ENCODE measurements around the gene RSPO1. TPM values are rescaled to one million over a fixed set of nuclear protein-coding genes. Genes with fewer than 3 reads are reported as not detected.
A peak's percentile ranks its signal among the peaks of the same experiment; 100 is the strongest.

RSPO1 gene
- total and polyA plus RNA-seq, 2 of the 13 experiments (the other 11 are each of a cell fraction or from before 2014, with no cell fraction given), result not detected

DNA sequence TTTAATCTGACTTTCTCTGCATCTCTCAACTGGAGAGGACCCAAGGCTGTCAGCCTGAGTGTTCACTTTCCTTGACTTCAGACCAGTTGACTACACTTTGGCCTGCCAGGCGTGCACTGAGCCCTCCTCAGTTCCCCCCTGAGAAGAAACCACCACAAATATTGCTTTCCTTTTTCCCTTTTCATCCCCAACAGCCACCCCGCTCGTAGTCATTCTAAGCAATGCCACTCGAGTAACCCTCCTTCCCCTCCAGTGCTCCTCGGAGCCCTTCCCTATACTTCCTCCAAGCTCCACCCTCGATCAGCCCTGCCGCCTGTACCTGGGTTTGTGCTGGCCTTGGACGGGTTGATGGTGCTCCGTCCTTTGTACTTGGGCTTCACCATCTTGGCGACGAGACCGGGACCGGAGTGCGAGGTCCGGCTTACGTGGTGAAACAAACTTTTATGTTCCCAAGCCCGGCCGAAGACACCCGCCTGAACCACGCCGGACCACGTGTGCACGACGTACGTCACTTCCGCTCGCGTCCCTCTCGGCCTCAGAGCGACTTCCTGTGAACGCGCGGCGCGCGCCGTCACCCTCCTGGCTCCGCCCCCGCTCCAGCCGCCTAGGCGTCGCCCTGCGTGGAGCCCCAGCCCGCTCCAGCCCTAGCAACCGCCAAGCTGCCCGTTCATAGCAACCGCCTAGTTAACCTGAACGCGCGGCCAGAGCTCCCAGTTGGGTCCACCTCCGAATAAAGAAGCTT, 39.1 kb downstream of the RSPO1 start, which contains the start of gene GNL2 (continued):
- TF ChIP-seq, protein P1, sequence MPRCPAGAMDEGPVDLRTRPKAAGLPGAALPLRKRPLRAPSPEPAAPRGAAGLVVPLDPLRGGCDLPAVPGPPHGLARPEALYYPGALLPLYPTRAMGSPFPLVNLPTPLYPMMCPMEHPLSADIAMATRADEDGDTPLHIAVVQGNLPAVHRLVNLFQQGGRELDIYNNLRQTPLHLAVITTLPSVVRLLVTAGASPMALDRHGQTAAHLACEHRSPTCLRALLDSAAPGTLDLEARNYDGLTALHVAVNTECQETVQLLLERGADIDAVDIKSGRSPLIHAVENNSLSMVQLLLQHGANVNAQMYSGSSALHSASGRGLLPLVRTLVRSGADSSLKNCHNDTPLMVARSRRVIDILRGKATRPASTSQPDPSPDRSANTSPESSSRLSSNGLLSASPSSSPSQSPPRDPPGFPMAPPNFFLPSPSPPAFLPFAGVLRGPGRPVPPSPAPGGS (CRISPR knock-in tag; IDR thresholded peaks at IDR 0.05), result no peak
- TF ChIP-seq POLR2AphosphoS2 (IDR thresholded peaks at IDR 0.05; ENCODE audit: low read depth, low read length), result no peak
- TF ChIP-seq WIZ (CRISPR knock-in tag; IDR thresholded peaks at IDR 0.05), result no peak
- TF ChIP-seq, protein P2, sequence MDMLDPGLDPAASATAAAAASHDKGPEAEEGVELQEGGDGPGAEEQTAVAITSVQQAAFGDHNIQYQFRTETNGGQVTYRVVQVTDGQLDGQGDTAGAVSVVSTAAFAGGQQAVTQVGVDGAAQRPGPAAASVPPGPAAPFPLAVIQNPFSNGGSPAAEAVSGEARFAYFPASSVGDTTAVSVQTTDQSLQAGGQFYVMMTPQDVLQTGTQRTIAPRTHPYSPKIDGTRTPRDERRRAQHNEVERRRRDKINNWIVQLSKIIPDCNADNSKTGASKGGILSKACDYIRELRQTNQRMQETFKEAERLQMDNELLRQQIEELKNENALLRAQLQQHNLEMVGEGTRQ (IDR thresholded peaks at IDR 0.05; ENCODE audit: low read depth, low read length), result peak; percentile 90
- TF ChIP-seq, protein P2 (CRISPR knock-in tag; IDR thresholded peaks at IDR 0.05; ENCODE audit: borderline replicate concordance), result peak; percentile 90; the same call in 1 of the 2 replicates
- no peak for TF ChIP-seq TCF12 (IDR thresholded peaks at IDR 0.05)
- no peak for TF ChIP-seq TCF12 (CRISPR knock-in tag; IDR thresholded peaks at IDR 0.05)
- no peak for TF ChIP-seq ZNF878 (CRISPR knock-in tag; IDR thresholded peaks at IDR 0.05)
- TF ChIP-seq ERF (CRISPR knock-in tag; IDR thresholded peaks at IDR 0.05), result peak; percentile 85
- no peak for TF ChIP-seq ZBTB26 (CRISPR knock-in tag; IDR thresholded peaks at IDR 0.05; ENCODE audit: borderline replicate concordance)
- no peak for TF ChIP-seq PHB2 (IDR thresholded peaks at IDR 0.05; ENCODE audit: partially characterized antibody)
- no peak for TF ChIP-seq REL (CRISPR knock-in tag; conservative IDR thresholded peaks at IDR 0.05)
- peak; percentile 86 for TF ChIP-seq KMT2B (CRISPR knock-in tag; IDR thresholded peaks at IDR 0.05)
- peak; percentile 98 for TF ChIP-seq YEATS4 (CRISPR knock-in tag; IDR thresholded peaks at IDR 0.05; ENCODE audit: borderline replicate concordance)
- no peak for TF ChIP-seq SSRP1 (CRISPR knock-in tag; IDR thresholded peaks at IDR 0.05)
- no peak; the same call in 1 of the 2 replicates for TF ChIP-seq ZNF329 (CRISPR knock-in tag; IDR thresholded peaks at IDR 0.05; ENCODE audit: low read depth)
- no peak for TF ChIP-seq ZNF777 (CRISPR knock-in tag; IDR thresholded peaks at IDR 0.05)
- no peak for TF ChIP-seq ZNF770 (CRISPR knock-in tag; IDR thresholded peaks at IDR 0.05)
- peak; percentile 68 for TF ChIP-seq ZNF883 (CRISPR knock-in tag; IDR thresholded peaks at IDR 0.05; ENCODE audit: not compliant biosample characterization)
- TF ChIP-seq, protein P3, sequence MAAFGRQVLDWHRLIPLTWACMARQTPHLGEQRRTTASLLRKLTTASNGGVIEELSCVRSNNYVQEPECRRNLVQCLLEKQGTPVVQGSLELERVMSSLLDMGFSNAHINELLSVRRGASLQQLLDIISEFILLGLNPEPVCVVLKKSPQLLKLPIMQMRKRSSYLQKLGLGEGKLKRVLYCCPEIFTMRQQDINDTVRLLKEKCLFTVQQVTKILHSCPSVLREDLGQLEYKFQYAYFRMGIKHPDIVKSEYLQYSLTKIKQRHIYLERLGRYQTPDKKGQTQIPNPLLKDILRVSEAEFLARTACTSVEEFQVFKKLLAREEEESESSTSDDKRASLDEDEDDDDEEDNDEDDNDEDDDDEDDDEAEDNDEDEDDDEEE (CRISPR knock-in tag; IDR thresholded peaks at IDR 0.05), result no peak
- no peak for TF ChIP-seq NCOA5 (CRISPR knock-in tag; IDR thresholded peaks at IDR 0.05)
- TF ChIP-seq TMF1 (CRISPR knock-in tag; IDR thresholded peaks at IDR 0.05; ENCODE audit: low read depth), result no peak
- TF ChIP-seq RFX5 (IDR thresholded peaks at IDR 0.05; ENCODE audit: low read depth, low read length), result 0 out of 2 replicates have a peak, but pooled peaks have one; percentile 25
- no peak for TF ChIP-seq KDM6A (CRISPR knock-in tag; IDR thresholded peaks at IDR 0.05; ENCODE audit: low read depth)
